Stimulated activated CD8-positive, alpha-beta memory T cell treated with anti-CD3 and anti-CD28 coated beads, Interleukin-4, amount 100 ng/mL, for 24 hours (primary cell): Measurements from ENCODE around the gene CFAP45.

Experiments
- DNase-seq: peaks from one replicate; pipeline ENCODE4 v3.0.0-alpha.2; 2020; ENCODE audit warnings: low read depth

Gene CFAP45

GRCh38 chr1:159873530-159874143, 26.3 kb downstream of the CFAP45 start:
- DNase-seq, result no peak

- DNase-seq, result no peak
Measured at GRCh38 chr1:159872891-159873290, 27.1 kb downstream of the CFAP45 start.

GRCh38 chr1:159870704-159871103, 29.3 kb downstream of the CFAP45 start:
- DNase-seq, result no peak

- no peak for DNase-seq
Measured at GRCh38 chr1:159869607-159870006, 30.4 kb downstream of the CFAP45 start.

GRCh38 chr1:159869173-159869572, 30.8 kb downstream of the CFAP45 start:
- DNase-seq, result no peak

- DNase-seq, result no peak
Measured at GRCh38 chr1:159868766-159869165, 31.2 kb downstream of the CFAP45 start.

GRCh38 chr1:159867664-159868026, 32.3 kb downstream of the CFAP45 start:
- DNase-seq, result no peak

- DNase-seq, result no peak
Measured at GRCh38 chr1:159866905-159867663, 32.9 kb downstream of the CFAP45 start.

- no peak for DNase-seq
Measured at GRCh38 chr1:159866066-159866465, 33.9 kb downstream of the CFAP45 start.

GRCh38 chr1:159864262-159864661, 35.7 kb downstream of the CFAP45 start:
- DNase-seq, result no peak

- no peak for DNase-seq
Measured at GRCh38 chr1:159862557-159862956, 37.4 kb downstream of the CFAP45 start, which contains the start of gene VSIG8. TSS of gene VSIG8 (minus strand) at chr1:159862657. CDS start at chr1:159862521, 136 bp downstream.

GRCh38 chr1:159862031-159862430, 37.9 kb downstream of the CFAP45 start:
- DNase-seq, result no peak

GRCh38 chr1:159861218-159861617, 38.7 kb downstream of the CFAP45 start:
- no peak for DNase-seq

- DNase-seq, result no peak
Measured at GRCh38 chr1:159860456-159860855, 39.5 kb downstream of the CFAP45 start.

- DNase-seq, result no peak
Measured at GRCh38 chr1:159859767-159860322, 40.1 kb downstream of the CFAP45 start.

GRCh38 chr1:159857889-159858288, 42.1 kb downstream of the CFAP45 start:
- DNase-seq, result no peak

GRCh38 chr1:159856576-159856975, 43.4 kb downstream of the CFAP45 start:
- DNase-seq, result no peak

GRCh38 chr1:159855709-159856108, 44.3 kb downstream of the CFAP45 start:
- DNase-seq, result no peak

GRCh38 chr1:159854693-159855192, 45.2 kb downstream of the CFAP45 start:
- DNase-seq, result peak; percentile 71

- no peak for DNase-seq
Measured at GRCh38 chr1:159854116-159854692, 45.8 kb downstream of the CFAP45 start.

- DNase-seq, result no peak
Measured at GRCh38 chr1:159853417-159854115, 46.4 kb downstream of the CFAP45 start.

GRCh38 chr1:159851407-159851806, 48.6 kb downstream of the CFAP45 start:
- no peak for DNase-seq
